HepG2 (cell line): ENCODE results near the gene INTS1. TPM values are rescaled to one million over a fixed set of nuclear protein-coding genes. Genes with fewer than 3 reads are reported as not detected.

ENCODE experiments used
- ATAC-seq: fragments of 200-7000 bp; cut with Tn5 transposase; 3 replicates; pipeline ENCODE4 v1.9.1; 2020; ENCODE audit warnings: mild to moderate bottlenecking, moderate library complexity
- BruUV-seq: library from RNA; stranded (reverse); fragments of 400-500 nt; replicated peaks from 2 replicates; lab custom pipeline; 2021; lab: Mats Ljungman, UMichigan
- CTCF ChIA-PET: fragments of 300-600 bp; formaldehyde crosslinking; extraction: SDS; loops from one replicate; lab custom pipeline; 2021; ENCODE audit warnings: low total read pairs, inconsistent platforms, low intra/inter-chr PET ratio; lab: Yijun Ruan, JAX
- POLR2A ChIA-PET: fragments of 350-600 bp; sonication (Branson Sonifier 250); formaldehyde crosslinking; loops from one replicate; lab custom pipeline; 2020; ENCODE audit warnings: antibody characterized with exemption, inconsistent platforms; lab: Yijun Ruan, JAX
- DNase-seq: peaks from one replicate; pipeline ENCODE4 v3.0.0-alpha.2; 2015; ENCODE audit warnings: low spot score
- FAIRE-seq: peaks from 3 replicates; lab custom pipeline; 2011; peaks lifted over from hg19 to GRCh38; lab: Jason Lieb, UNC
- H2AFZ ChIP-seq: one replicate; pipeline ENCODE4 v1.6.1; 2011; ENCODE audit warnings: low read length, inconsistent platforms
- H3K27ac ChIP-seq: fragments of 300-600 bp; 3 replicates; pipeline ENCODE4 v1.8.0; 2011; ENCODE audit warnings: mixed run types, mild to moderate bottlenecking, mixed read lengths, low read length, inconsistent platforms; ENCODE audit not compliant: insufficient read depth; ENCODE audit errors: extremely low read length
- H3K27me3 ChIP-seq, 2 experiments: fragments of 200-600 bp in 1 of 2; 2 replicates in 1 of 2; 3 replicates in 1 of 2; pipeline versions ENCODE4 v1.6.0 to v1.8.0; 2011; ENCODE audit warnings: low read length in 2 of 2, mild to moderate bottlenecking in 2 of 2, moderate library complexity in 2 of 2, inconsistent platforms in 1 of 2; ENCODE audit not compliant: insufficient read depth in 2 of 2, control insufficient read depth in 1 of 2
- H3K36me3 ChIP-seq, 2 experiments: fragments of 200-600 bp in 1 of 2; replicated peaks in 1 of 2; 2 replicates in 1 of 2; 3 replicates in 1 of 2; pipeline versions ENCODE4 v1.5.1 to v1.8.0; 2011; ENCODE audit warnings: low read length in 2 of 2, inconsistent platforms in 1 of 2; ENCODE audit not compliant: insufficient read depth in 2 of 2, control insufficient read depth in 1 of 2
- H3K4me1 ChIP-seq: 2 replicates; pipeline ENCODE4 v1.5.1; 2012; ENCODE audit warnings: low read length, inconsistent platforms; ENCODE audit not compliant: insufficient read depth
- H3K4me2 ChIP-seq: 2 replicates; pipeline ENCODE4 v1.6.0; 2011; ENCODE audit warnings: low read depth, low read length, inconsistent platforms
- H3K4me3 ChIP-seq, 3 experiments: fragments of 200-600 bp in 1 of 3; sonication (generic), shearing (Covaris generic) in 1 of 3; replicated peaks in 1 of 3; 2 replicates each; pipeline ENCODE4 v1.5.1; 2011 to 2016; ENCODE audit warnings: low read length in 3 of 3, inconsistent platforms in 2 of 3, low read depth in 2 of 3, mild to moderate bottlenecking in 2 of 3, control low read depth in 1 of 3, mixed read lengths in 1 of 3; ENCODE audit not compliant: insufficient read depth in 1 of 3
- H3K79me2 ChIP-seq: one replicate; pipeline ENCODE4 v1.6.1; 2011; ENCODE audit warnings: low read length, inconsistent platforms; ENCODE audit not compliant: insufficient read depth
- H3K9ac ChIP-seq: 2 replicates; pipeline ENCODE4 v1.6.0; 2011; ENCODE audit warnings: mild to moderate bottlenecking, low read depth, low read length, inconsistent platforms; ENCODE audit not compliant: insufficient read depth
- H3K9me3 ChIP-seq: 2 replicates; pipeline ENCODE4 v1.5.1; 2012; ENCODE audit warnings: mild to moderate bottlenecking, low read length
- H4K20me1 ChIP-seq: 2 replicates; pipeline ENCODE4 v1.6.0; 2011; ENCODE audit warnings: inconsistent platforms, mild to moderate bottlenecking, low read length, moderate library complexity; ENCODE audit not compliant: insufficient read depth
- FOXO1 ChIP-seq: sonication (generic); formaldehyde crosslinking; IDR thresholded peaks from 2 replicates; pipeline ENCODE4 v1.4.0; 2020; ENCODE audit warnings: missing genetic modification reagents
- KLF9 ChIP-seq: IDR thresholded peaks from 2 replicates; pipeline ENCODE4 v1.6.1; 2016; ENCODE audit warnings: low read depth
- RNF2 ChIP-seq: fragments of 450-650 bp; conservative IDR thresholded peaks from 2 replicates; pipeline ENCODE4 v1.6.1; 2016; ENCODE audit warnings: low read depth
- ZFP36L1 ChIP-seq: sonication (generic); formaldehyde crosslinking; IDR thresholded peaks from 2 replicates; pipeline ENCODE4 v1.8.0; 2022; ENCODE audit warnings: mild to moderate bottlenecking, missing genetic modification reagents, moderate library complexity
- ZNF772 ChIP-seq: sonication (generic); formaldehyde crosslinking; IDR thresholded peaks from 2 replicates; pipeline ENCODE4 v1.5.0; 2020; ENCODE audit warnings: mild to moderate bottlenecking, missing genetic modification reagents
- WGBS: methylation state at CpG from one replicate; pipeline ENCODE4 v1.1.6; 2017; ENCODE audit warnings: low lambda C conversion rate; 5-methylcytosine and 5-hydroxymethylcytosine counted together
- in situ Hi-C: cut with HindIII; loops from 2 replicates; pipeline ENCODE4 v1.10.0; 2017; ENCODE audit warnings: low pct_unique_long_range_greater_than_20kb; ENCODE audit not compliant: extremely low pct_ligation_motif_present
- intact Hi-C: fragments of 100-400 bp; cut with micrococcal nuclease; formaldehyde crosslinking; loops from one replicate; pipeline ENCODE4 v1.10.0; 2022; ENCODE audit not compliant: unreplicated experiment
- polyA plus RNA-seq, 8 experiments: library from polyadenylated mRNA; depleted of rRNA in 3 of 8; stranded (reverse) in 7 of 8; unstranded in 1 of 8; fragments of >200 nt; fragmentation: Illumina TruSeq in 4 of 8; extraction: Trizol in 4 of 8; gene quantifications; 2 replicates each; pipeline versions ENCODE4 v1.2.1 to v1.2.3, GENCODE V29; 2011 to 2016; ENCODE audit warnings: low read depth in 4 of 8, missing spikeins in 1 of 8, mixed read lengths in 1 of 8; ENCODE audit not compliant: insufficient read depth in 1 of 8
- total RNA-seq, 5 experiments: library from RNA; depleted of rRNA; stranded (reverse); fragments of >200 nt; fragmentation: Illumina TruSeq; extraction: Trizol; gene quantifications; 2 replicates each; pipeline ENCODE4 v1.2.3, GENCODE V29; 2016; ENCODE audit warnings: low read depth in 1 of 5
- TF ChIP-seq, protein P1 (sequence below): sonication (generic); formaldehyde crosslinking; IDR thresholded peaks from 2 replicates; pipeline ENCODE4 v1.8.1; 2023; ENCODE audit warnings: mild to moderate bottlenecking, moderate library complexity, missing genetic modification reagents
- TF ChIP-seq, protein P2 (sequence below): sonication (generic); formaldehyde crosslinking; conservative IDR thresholded peaks from 2 replicates; pipeline ENCODE4 v1.4.0; 2020; ENCODE audit warnings: missing genetic modification reagents

Gene INTS1
- total and polyA plus RNA-seq, 2 of the 13 experiments (the other 11 are each of a cell fraction or from before 2014, with no cell fraction given), result 13.7 to 29.0 TPM

- H3K36me3 ChIP-seq, result peaks cover 5 to 10% of the 10 kb centered on the region in 2 experiments; a peak in 3 of 5 replicates
- H4K20me1 ChIP-seq, result no peaks in the 10 kb centered on the region
- no peak overlapping the region for H3K4me3 ChIP-seq
- no peak overlapping the region for H3K27ac ChIP-seq
- H3K4me1 ChIP-seq, result no peaks in the 10 kb centered on the region
- H3K9ac ChIP-seq, result no peak overlapping the region
- FAIRE-seq (no peak), DNase-seq (no peak)
- no peaks in the 10 kb centered on the region for H3K9me3 ChIP-seq
- H2AFZ ChIP-seq, result no peak overlapping the region
- H3K79me2 ChIP-seq, result no peaks in the 10 kb centered on the region
- intact Hi-C loops, result no loop called here
- BruUV-seq, result no TSS peak
- TF ChIP-seq, protein P1, sequence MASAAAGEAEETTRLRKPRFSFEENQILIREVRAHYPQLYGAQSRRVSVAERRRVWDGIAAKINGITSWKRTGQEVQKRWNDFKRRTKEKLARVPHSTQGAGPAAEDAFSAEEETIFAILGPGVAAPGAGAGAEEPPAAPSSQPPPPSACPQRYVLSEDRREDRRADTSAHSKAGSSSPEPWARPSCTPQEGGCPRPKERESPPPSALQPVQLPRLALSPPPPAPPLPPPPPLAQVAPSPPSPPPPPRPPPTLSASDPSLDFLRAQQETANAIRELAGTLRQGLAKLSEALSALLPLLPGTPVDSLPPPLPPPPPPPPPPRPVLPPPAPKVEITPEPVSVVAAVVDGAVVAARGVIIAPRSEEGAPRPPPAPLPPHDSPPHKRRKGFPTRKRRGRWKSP (CRISPR knock-in tag), result no peak
- no peak for TF ChIP-seq RNF2
- TF ChIP-seq ZNF772 (CRISPR knock-in tag), result no peak
- no peak for TF ChIP-seq FOXO1
- TF ChIP-seq KLF9 (CRISPR knock-in tag), result no peak
- no peak for TF ChIP-seq ZFP36L1
- TF ChIP-seq, protein P2, sequence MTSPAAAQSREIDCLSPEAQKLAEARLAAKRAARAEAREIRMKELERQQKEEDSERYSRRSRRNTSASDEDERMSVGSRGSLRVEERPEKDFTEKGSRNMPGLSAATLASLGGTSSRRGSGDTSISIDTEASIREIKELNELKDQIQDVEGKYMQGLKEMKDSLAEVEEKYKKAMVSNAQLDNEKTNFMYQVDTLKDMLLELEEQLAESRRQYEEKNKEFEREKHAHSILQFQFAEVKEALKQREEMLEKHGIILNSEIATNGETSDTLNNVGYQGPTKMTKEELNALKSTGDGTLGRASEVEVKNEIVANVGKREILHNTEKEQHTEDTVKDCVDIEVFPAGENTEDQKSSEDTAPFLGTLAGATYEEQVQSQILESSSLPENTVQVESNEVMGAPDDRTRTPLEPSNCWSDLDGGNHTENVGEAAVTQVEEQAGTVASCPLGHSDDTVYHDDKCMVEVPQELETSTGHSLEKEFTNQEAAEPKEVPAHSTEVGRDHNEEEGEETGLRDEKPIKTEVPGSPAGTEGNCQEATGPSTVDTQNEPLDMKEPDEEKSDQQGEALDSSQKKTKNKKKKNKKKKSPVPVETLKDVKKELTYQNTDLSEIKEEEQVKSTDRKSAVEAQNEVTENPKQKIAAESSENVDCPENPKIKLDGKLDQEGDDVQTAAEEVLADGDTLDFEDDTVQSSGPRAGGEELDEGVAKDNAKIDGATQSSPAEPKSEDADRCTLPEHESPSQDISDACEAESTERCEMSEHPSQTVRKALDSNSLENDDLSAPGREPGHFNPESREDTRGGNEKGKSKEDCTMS (CRISPR knock-in tag), result no peak
- TF ChIP-seq, all 625 proteins: peak for 0
- ChIA-PET CTCF (no interaction called here), POLR2A (no interaction called here)
- 92% methylated on average over 17 of the region's 17 CpGs for WGBS
- no peak for ATAC-seq
- Histone ChIP-seq H3K27me3 (no peaks in the 10 kb centered on the region), H3K4me2 (no peak overlapping the region)
- in situ Hi-C loops, result no loop called here
Measured at GRCh38 chr7:1548438-1548831, 44.2 kb upstream of the INTS1 start.
